NCI-H1105 (cell line): ENCODE data around the gene JARID2.
A peak's percentile ranks its signal among the peaks of the same experiment; 100 is the strongest.

ENCODE experiments used
- DNase-seq: peaks from one replicate; lab custom pipeline; 2025; lab: John Stamatoyannopoulos, UW

JARID2 gene

GRCh38 chr6:15441215-15441868 is 195.5 kb downstream of the JARID2 start:
- peak; percentile 44 for DNase-seq

GRCh38 chr6:15441981-15442380 is 196.1 kb downstream of the JARID2 start:
- DNase-seq, result no peak

GRCh38 chr6:15442467-15442866 is 196.6 kb downstream of the JARID2 start:
- DNase-seq, result no peak

- no peak for DNase-seq
These were observed 197.4 kb downstream of the JARID2 start for GRCh38 chr6:15443119-15443830.

GRCh38 chr6:15444081-15444731 is 198.3 kb downstream of the JARID2 start:
- peak; percentile 70 for DNase-seq

- peak; percentile 82 for DNase-seq
These were observed 199.0 kb downstream of the JARID2 start for GRCh38 chr6:15444881-15445280.

GRCh38 chr6:15447546-15448267 is 201.8 kb downstream of the JARID2 start:
- DNase-seq, result no peak

GRCh38 chr6:15449011-15449410 is 203.1 kb downstream of the JARID2 start:
- no peak for DNase-seq

GRCh38 chr6:15451738-15452137 is 205.9 kb downstream of the JARID2 start:
- no peak for DNase-seq

GRCh38 chr6:15452182-15452941 is 206.5 kb downstream of the JARID2 start:
- no peak for DNase-seq

GRCh38 chr6:15453186-15453585 is 207.3 kb downstream of the JARID2 start:
- DNase-seq, result no peak

- DNase-seq, result no peak
These were observed 207.8 kb downstream of the JARID2 start for GRCh38 chr6:15453622-15454021.

- DNase-seq, result no peak
These were observed 210.6 kb downstream of the JARID2 start for GRCh38 chr6:15456422-15456821.

GRCh38 chr6:15457121-15457650 is 211.3 kb downstream of the JARID2 start:
- no peak for DNase-seq

- DNase-seq, result no peak
These were observed 212.2 kb downstream of the JARID2 start for GRCh38 chr6:15458021-15458459.

GRCh38 chr6:15460110-15460727 is 214.3 kb downstream of the JARID2 start:
- DNase-seq, result no peak

- DNase-seq, result no peak
These were observed 215.5 kb downstream of the JARID2 start for GRCh38 chr6:15461127-15461944.

- no peak for DNase-seq
These were observed 216.4 kb downstream of the JARID2 start for GRCh38 chr6:15462256-15462655.

- DNase-seq, result no peak
These were observed 217.1 kb downstream of the JARID2 start for GRCh38 chr6:15462717-15463525.
